ENCODE results near the gene CCDC57. TPM values are rescaled to one million over a fixed set of nuclear protein-coding genes. Genes with fewer than 3 reads are reported as not detected.

The CCDC57 gene
- polyA plus RNA-seq, 1 donor from 2014 or later = 70.9 TPM

- H3K36me3 ChIP-seq (ENCODE audit: insufficient read depth, low read length) = no peaks in the 10 kb centered on the region
- no peak overlapping the region for H3K4me2 ChIP-seq (ENCODE audit: low read length)
- no peaks in the 10 kb centered on the region for H3K9me2 ChIP-seq (ENCODE audit: insufficient read depth, low read length)
- H3K27ac ChIP-seq (ENCODE audit: low read length) = no peak overlapping the region
- no peaks in the 10 kb centered on the region for H4K20me1 ChIP-seq (ENCODE audit: insufficient read depth)
- H3K27me3 ChIP-seq (ENCODE audit: insufficient read depth, low read depth, low read length) = no peaks in the 10 kb centered on the region
- H3K79me2 ChIP-seq (replicated peaks; ENCODE audit: insufficient read depth, low read length) = no peaks in the 10 kb centered on the region
- no peak overlapping the region for H3K4me3 ChIP-seq (ENCODE audit: low read length)
- H3F3A ChIP-seq (ENCODE audit: insufficient read depth, low read length, poor library complexity, severe bottlenecking) = no peaks in the 10 kb centered on the region
- TF ChIP-seq CTCF (IDR thresholded peaks at IDR 0.05; ENCODE audit: poor library complexity, severe bottlenecking) = no peak
- no peak for TF ChIP-seq POLR2AphosphoS5 (IDR thresholded peaks at IDR 0.05)
- no peak for TF ChIP-seq REST (IDR thresholded peaks at IDR 0.05; ENCODE audit: borderline replicate concordance)
- no peak for TF ChIP-seq TAF1 (IDR thresholded peaks at IDR 0.05; ENCODE audit: low read depth)
- no peak for TF ChIP-seq RAD21 (conservative IDR thresholded peaks at IDR 0.05)
- H2AFZ ChIP-seq (ENCODE audit: low read depth, low read length) = no peak overlapping the region
- H3K9ac ChIP-seq (ENCODE audit: low read length) = no peak overlapping the region
- H3K9me3 ChIP-seq (ENCODE audit: low read length) = no peaks in the 10 kb centered on the region
Observed at GRCh38 chr17:82198092-82198491, 14.6 kb downstream of the CCDC57 start.

GRCh38 chr17:82195675-82196672 is 16.7 kb downstream of the CCDC57 start:
- Histone ChIP-seq H2AFZ (ENCODE audit: low read depth, low read length) (no peak overlapping the region), H3K9me2 (ENCODE audit: insufficient read depth, low read length) (no peaks in the 10 kb centered on the region), H3K4me2 (ENCODE audit: low read length) (no peak overlapping the region), H4K20me1 (ENCODE audit: insufficient read depth) (no peaks in the 10 kb centered on the region), H3K9ac (ENCODE audit: low read length) (no peak overlapping the region), H3K36me3 (ENCODE audit: insufficient read depth, low read length) (no peaks in the 10 kb centered on the region), H3F3A (ENCODE audit: insufficient read depth, low read length, poor library complexity, severe bottlenecking) (no peaks in the 10 kb centered on the region), H3K4me3 (ENCODE audit: low read length) (no peak overlapping the region), H3K9me3 (ENCODE audit: low read length) (no peaks in the 10 kb centered on the region), H3K27me3 (ENCODE audit: insufficient read depth, low read depth, low read length) (no peaks in the 10 kb centered on the region), H3K27ac (ENCODE audit: low read length) (no peak overlapping the region), H3K79me2 (replicated peaks; ENCODE audit: insufficient read depth, low read length) (no peaks in the 10 kb centered on the region)
- no peak for TF ChIP-seq EP300 (conservative IDR thresholded peaks at IDR 0.05; ENCODE audit: poor library complexity, severe bottlenecking)
- no peak for TF ChIP-seq POLR2AphosphoS5 (IDR thresholded peaks at IDR 0.05)
- no peak for TF ChIP-seq SMC3 (conservative IDR thresholded peaks at IDR 0.05; ENCODE audit: poor library complexity)
- TF ChIP-seq CTCF (IDR thresholded peaks at IDR 0.05; ENCODE audit: poor library complexity, severe bottlenecking) = no peak
- TF ChIP-seq REST (IDR thresholded peaks at IDR 0.05; ENCODE audit: borderline replicate concordance) = no peak
- no peak for TF ChIP-seq EZH2 (IDR thresholded peaks at IDR 0.05; ENCODE audit: borderline replicate concordance, insufficient read depth, low read length, poor library complexity, severe bottlenecking)
- no peak for TF ChIP-seq MXI1 (conservative IDR thresholded peaks at IDR 0.05; ENCODE audit: poor library complexity, severe bottlenecking)
- TF ChIP-seq TAF1 (IDR thresholded peaks at IDR 0.05; ENCODE audit: low read depth) = no peak
- TF ChIP-seq RAD21 (conservative IDR thresholded peaks at IDR 0.05) = no peak

All from neural cell (in vitro differentiated cells).